ENCODE data around the gene RNF8.

RNF8 gene

GRCh38 chr6:37319856-37320480, 33.8 kb upstream of the RNF8 start:
- Histone ChIP-seq H3K27ac (no peak overlapping the region), H3K36me3 (replicated peaks) (peaks cover 62% of the 10 kb centered on the region), H3K27me3 (replicated peaks) (no peaks in the 10 kb centered on the region), H3K4me3 (ENCODE audit: low read depth, low read length) (no peak overlapping the region)
- in situ Hi-C loops (cut with HindIII; ENCODE audit: low pct_ligation_motif_present, low sequenced_read_pairs), result no loop called here
- DNase-seq, result no peak
- TF ChIP-seq CTCF (IDR thresholded peaks at IDR 0.05; ENCODE audit: low read depth, low read length, missing control alignments), result no peak

GRCh38 chr6:37320646-37321045, 33.1 kb upstream of the RNF8 start:
- Histone ChIP-seq H3K36me3 (replicated peaks) (peaks cover 57% of the 10 kb centered on the region), H3K4me3 (ENCODE audit: low read depth, low read length) (no peak overlapping the region), H3K27me3 (replicated peaks) (no peaks in the 10 kb centered on the region), H3K27ac (no peak overlapping the region)
- DNase-seq, result no peak
- in situ Hi-C loops (cut with HindIII; ENCODE audit: low pct_ligation_motif_present, low sequenced_read_pairs), result no loop called here
- TF ChIP-seq CTCF (IDR thresholded peaks at IDR 0.05; ENCODE audit: low read depth, low read length, missing control alignments), result no peak

GRCh38 chr6:37321101-37321500, 32.7 kb upstream of the RNF8 start:
- no peak for DNase-seq
- Histone ChIP-seq H3K27ac (no peak overlapping the region), H3K36me3 (replicated peaks) (peaks cover 52% of the 10 kb centered on the region), H3K27me3 (replicated peaks) (no peaks in the 10 kb centered on the region), H3K4me3 (ENCODE audit: low read depth, low read length) (no peak overlapping the region)
- in situ Hi-C loops (cut with HindIII; ENCODE audit: low pct_ligation_motif_present, low sequenced_read_pairs), result no loop called here
- TF ChIP-seq CTCF (IDR thresholded peaks at IDR 0.05; ENCODE audit: low read depth, low read length, missing control alignments), result no peak

GRCh38 chr6:37321516-37322415, 32.0 kb upstream of the RNF8 start:
- H3K27me3 ChIP-seq (replicated peaks), result no peaks in the 10 kb centered on the region
- TF ChIP-seq CTCF (IDR thresholded peaks at IDR 0.05; ENCODE audit: low read depth, low read length, missing control alignments), result no peak
- H3K27ac ChIP-seq, result no peak overlapping the region
- H3K36me3 ChIP-seq (replicated peaks), result peaks cover 45% of the 10 kb centered on the region
- no peak overlapping the region for H3K4me3 ChIP-seq (ENCODE audit: low read depth, low read length)
- in situ Hi-C loops (cut with HindIII; ENCODE audit: low pct_ligation_motif_present, low sequenced_read_pairs), result no loop called here
- DNase-seq, result no peak

- in situ Hi-C loops (cut with HindIII; ENCODE audit: low pct_ligation_motif_present, low sequenced_read_pairs), result no loop called here
- no peak for TF ChIP-seq CTCF (IDR thresholded peaks at IDR 0.05; ENCODE audit: low read depth, low read length, missing control alignments)
- H3K4me3 ChIP-seq (ENCODE audit: low read depth, low read length), result no peak overlapping the region
- H3K27ac ChIP-seq, result no peak overlapping the region
- H3K36me3 ChIP-seq (replicated peaks), result peaks cover 27% of the 10 kb centered on the region
- no peaks in the 10 kb centered on the region for H3K27me3 ChIP-seq (replicated peaks)
- no peak for DNase-seq
These were observed 30.2 kb upstream of the RNF8 start for GRCh38 chr6:37323580-37323979.
